SJCRH30 (cell line): Measurements from ENCODE around the gene PDZD7. TPM values are rescaled to one million over a fixed set of nuclear protein-coding genes. Genes with fewer than 3 reads are reported as not detected.
A peak's percentile ranks its signal among the peaks of the same experiment; 100 is the strongest.

Source experiments
- DNase-seq, 2 experiments: peaks; one replicate each; pipeline ENCODE4 v3.0.0-alpha.2; 2015 to 2020
- H3K27ac ChIP-seq: fragments of 250-450 bp; sonication (Bioruptor Pico); 2 replicates; pipeline ENCODE4 v1.5.1; 2020; ENCODE audit warnings: mild to moderate bottlenecking, moderate library complexity
- H3K27me3 ChIP-seq: fragments of 250-450 bp; sonication (Bioruptor Pico); 2 replicates; pipeline ENCODE4 v1.5.1; 2020; ENCODE audit warnings: mild to moderate bottlenecking, moderate library complexity
- H3K36me3 ChIP-seq: fragments of 250-450 bp; sonication (Bioruptor Pico); 2 replicates; pipeline ENCODE4 v1.5.1; 2020; ENCODE audit warnings: mild to moderate bottlenecking, moderate library complexity
- H3K4me1 ChIP-seq: fragments of 250-450 bp; sonication (Bioruptor Pico); 2 replicates; pipeline ENCODE4 v1.5.1; 2020; ENCODE audit warnings: mild to moderate bottlenecking, moderate library complexity
- H3K4me3 ChIP-seq: fragments of 250-450 bp; sonication (Bioruptor Pico); 2 replicates; pipeline ENCODE4 v1.5.1; 2020; ENCODE audit warnings: mild to moderate bottlenecking, moderate library complexity
- H3K9me3 ChIP-seq: fragments of 250-450 bp; sonication (Bioruptor Pico); replicated peaks from 2 replicates; pipeline ENCODE4 v1.5.1; 2020; ENCODE audit warnings: mild to moderate bottlenecking, moderate library complexity
- total RNA-seq: library from RNA; depleted of rRNA; stranded (reverse); fragments of >200 nt; shearing (Covaris generic); gene quantifications from 2 replicates; pipeline ENCODE4 v1.2.3, GENCODE V29; 2014

PDZD7 gene
- total RNA-seq, 1 experiment from 2014 or later, result 0.89 TPM

DNA sequence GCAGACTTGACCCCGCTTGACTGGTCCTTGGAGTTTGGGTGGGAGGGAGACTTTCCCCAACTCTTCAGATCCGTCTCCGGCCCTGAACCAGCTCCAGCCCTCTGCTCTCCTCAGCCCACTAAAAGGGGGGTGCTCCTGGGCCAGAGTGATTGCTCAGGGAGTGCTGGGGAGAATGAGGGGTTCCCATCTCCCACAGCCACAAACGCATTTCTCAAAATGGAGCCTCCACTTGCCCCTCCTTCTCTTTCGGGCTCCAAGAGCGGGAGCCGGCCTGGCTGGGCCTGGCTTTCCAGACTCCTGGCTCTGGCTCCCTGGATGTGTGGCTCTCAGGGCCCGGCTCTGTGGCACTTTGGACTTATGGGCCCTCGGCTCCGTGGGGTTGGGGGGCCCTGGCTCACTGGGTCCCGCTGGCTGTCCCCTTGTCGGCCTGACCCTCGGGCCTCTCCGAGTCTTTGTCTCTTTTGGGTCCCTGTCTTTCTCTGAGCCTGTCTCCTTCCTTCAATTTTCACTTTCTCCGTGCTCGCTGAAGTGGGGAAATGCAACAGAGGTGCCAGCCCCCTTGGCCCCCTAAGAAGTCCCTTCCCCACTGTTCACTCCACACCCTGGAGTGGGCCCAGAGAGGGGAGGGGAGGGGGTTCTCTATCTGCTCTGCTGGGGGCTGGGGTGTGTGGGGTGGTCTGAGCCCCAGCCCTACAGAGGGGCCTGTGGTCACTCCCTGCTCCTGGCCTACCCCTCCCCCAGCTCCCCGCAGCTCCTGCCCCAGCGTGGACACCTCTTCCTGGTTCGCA, 30.6 kb downstream of the PDZD7 start:
- peak; percentile 52 to 70 for DNase-seq
- Histone ChIP-seq H3K27me3 (no peaks in the 10 kb centered on the region), H3K9me3 (no peaks in the 10 kb centered on the region), H3K4me3 (peak overlapping the region; percentile 83), H3K36me3 (peaks cover 31% of the 10 kb centered on the region), H3K4me1 (peaks cover 26% of the 10 kb centered on the region), H3K27ac (peak overlapping the region; percentile 99)

DNA sequence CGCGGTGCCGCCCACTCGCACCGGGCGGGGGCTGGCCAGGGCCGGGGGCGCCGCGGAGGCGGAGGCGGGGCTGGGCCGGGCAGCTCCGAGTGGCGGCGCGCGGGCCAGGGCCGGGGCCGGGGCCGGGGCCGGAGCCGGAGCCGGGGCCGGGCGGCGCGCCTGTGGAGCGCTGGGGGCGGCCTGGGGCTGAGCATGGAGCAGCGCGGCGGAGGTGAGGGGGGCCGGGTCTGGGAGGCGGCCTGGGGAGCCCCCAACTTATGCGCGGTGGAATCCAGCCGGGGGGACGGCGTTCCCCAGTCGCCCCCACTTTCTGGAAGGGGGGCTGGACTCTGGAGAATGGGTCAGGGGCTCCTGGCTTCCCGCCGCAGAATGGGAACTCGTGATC, 31.2 kb downstream of the PDZD7 start, which contains the start of gene LZTS2:
Gene LZTS2, plus strand, starts transcription at position 67 of the 385 bp plus-strand sequence. CDS start 2,731 bp downstream, outside the sequence.
- Histone ChIP-seq H3K4me3 (peak within 1 kb of the TSS; percentile 83), H3K36me3 (peaks cover 25% of the 10 kb centered on the region), H3K27me3 (no peaks in the 10 kb centered on the region), H3K4me1 (peaks cover 21% of the 10 kb centered on the region), H3K9me3 (no peaks in the 10 kb centered on the region), H3K27ac (peak within 1 kb of the TSS; percentile 99)
- DNase-seq, result no peak

GRCh38 chr10:100998991-100999741, 31.8 kb downstream of the PDZD7 start:
- peak; percentile 90 for DNase-seq
- H3K27ac ChIP-seq, result peak overlapping the region; percentile 99
- peaks cover 24% of the 10 kb centered on the region for H3K36me3 ChIP-seq
- H3K4me3 ChIP-seq, result peak overlapping the region; percentile 83
- no peaks in the 10 kb centered on the region for H3K9me3 ChIP-seq
- H3K27me3 ChIP-seq, result no peaks in the 10 kb centered on the region
- H3K4me1 ChIP-seq, result peaks cover 18% of the 10 kb centered on the region

- Histone ChIP-seq H3K27ac (peak overlapping the region; percentile 99), H3K27me3 (no peaks in the 10 kb centered on the region), H3K36me3 (peaks cover 23% of the 10 kb centered on the region), H3K4me1 (peaks cover 18% of the 10 kb centered on the region), H3K4me3 (peak overlapping the region; percentile 83), H3K9me3 (no peaks in the 10 kb centered on the region)
- no peak for DNase-seq
Measured at GRCh38 chr10:100998183-100998990, 32.5 kb downstream of the PDZD7 start.

- Histone ChIP-seq H3K36me3 (peaks cover 18% of the 10 kb centered on the region), H3K4me3 (peak overlapping the region; percentile 83), H3K27ac (peak overlapping the region; percentile 99), H3K9me3 (no peaks in the 10 kb centered on the region), H3K4me1 (peaks cover 18% of the 10 kb centered on the region), H3K27me3 (no peaks in the 10 kb centered on the region)
- peak; percentile 100 for DNase-seq
Measured at GRCh38 chr10:100997360-100998182, 33.4 kb downstream of the PDZD7 start.

DNA sequence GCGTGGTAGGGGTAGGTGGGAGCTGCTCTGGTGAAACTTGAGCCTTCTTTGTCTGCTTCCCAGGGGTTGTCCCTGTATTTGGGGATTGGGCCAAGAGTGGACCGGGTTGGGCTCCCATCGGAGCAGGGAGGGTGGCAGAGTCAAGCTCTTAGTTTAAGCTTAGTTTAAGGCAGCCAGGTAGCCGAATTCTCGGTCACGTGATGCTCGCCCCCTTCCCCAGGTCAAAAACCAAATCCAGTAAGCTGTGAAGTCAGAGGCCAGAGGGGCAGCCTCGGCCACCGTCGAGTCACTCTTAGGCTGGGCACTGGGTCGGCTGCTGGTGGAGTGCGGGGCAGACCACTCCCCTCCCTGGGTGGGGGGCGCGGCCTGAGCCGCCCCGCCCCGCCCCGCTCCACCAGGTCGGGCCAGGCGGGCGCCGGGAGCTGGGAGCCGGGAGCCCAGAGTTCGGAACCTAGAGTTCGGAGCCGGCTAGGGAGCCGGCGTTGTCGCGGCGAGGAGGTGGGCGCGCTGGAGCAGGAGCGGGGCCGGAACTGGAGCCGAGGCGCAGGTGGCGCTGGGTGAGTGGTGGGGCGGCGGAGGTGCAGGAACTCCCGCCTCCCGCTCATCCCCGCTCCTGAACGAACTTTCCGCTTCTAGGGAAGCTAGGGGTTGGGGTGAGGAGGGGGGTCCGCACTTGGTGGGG, 34.1 kb downstream of the PDZD7 start:
- Histone ChIP-seq H3K4me1 (peaks cover 14% of the 10 kb centered on the region), H3K27ac (peak overlapping the region; percentile 99), H3K9me3 (no peaks in the 10 kb centered on the region), H3K27me3 (no peaks in the 10 kb centered on the region), H3K36me3 (peaks cover 17% of the 10 kb centered on the region), H3K4me3 (peak overlapping the region; percentile 83)
- peak; percentile 56 to 69 for DNase-seq

GRCh38 chr10:100995181-100995580, 35.7 kb downstream of the PDZD7 start:
- peaks cover 5% of the 10 kb centered on the region; the same call in 1 of the 2 replicates for H3K4me1 ChIP-seq
- H3K27ac ChIP-seq, result no peak overlapping the region
- H3K27me3 ChIP-seq, result no peaks in the 10 kb centered on the region
- peaks cover 29% of the 10 kb centered on the region for H3K36me3 ChIP-seq
- no peaks in the 10 kb centered on the region for H3K9me3 ChIP-seq
- no peak overlapping the region for H3K4me3 ChIP-seq
- no peak for DNase-seq

DNA sequence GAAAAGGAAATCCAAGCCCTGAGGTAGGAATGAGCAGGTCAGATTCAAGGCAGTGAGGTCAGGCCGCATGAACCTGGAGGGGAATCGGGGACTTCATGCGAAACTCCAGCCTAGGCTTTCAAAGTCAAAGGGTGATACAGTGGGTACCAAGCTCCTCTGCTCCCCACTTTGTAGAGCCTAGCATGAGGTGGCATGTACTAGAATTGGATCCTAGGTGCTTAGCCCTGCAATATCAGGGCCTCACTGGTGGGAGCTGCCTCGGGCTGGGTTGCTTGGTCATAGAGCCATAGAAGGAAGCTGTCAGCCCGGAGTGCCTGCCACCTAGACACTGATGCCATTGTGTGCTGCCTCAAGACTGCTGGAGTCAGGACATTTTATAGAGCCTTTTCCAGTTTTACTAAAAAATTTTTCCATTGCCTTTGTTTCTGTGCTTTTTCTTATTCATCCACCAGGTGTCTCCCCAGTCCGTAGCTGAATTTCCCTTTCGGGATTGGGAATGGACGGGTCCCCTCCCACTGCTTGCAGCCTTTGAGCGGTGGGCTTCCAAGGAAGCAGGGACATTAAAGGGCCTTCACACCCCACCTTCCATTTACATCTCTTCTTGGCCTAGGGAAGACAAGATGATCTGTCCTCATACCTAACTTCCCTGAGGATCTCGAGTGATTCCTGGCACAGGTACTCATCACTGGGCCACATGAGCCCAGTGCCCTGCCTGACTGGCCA, 36.8 kb downstream of the PDZD7 start:
- H3K4me3 ChIP-seq, result no peak overlapping the region
- peaks cover 40% of the 10 kb centered on the region for H3K36me3 ChIP-seq
- no peaks in the 10 kb centered on the region for H3K9me3 ChIP-seq
- peak in 1 of 2 experiments; percentile 75 for DNase-seq
- H3K27ac ChIP-seq, result no peak overlapping the region
- H3K27me3 ChIP-seq, result no peaks in the 10 kb centered on the region
- H3K4me1 ChIP-seq, result peaks cover 5% of the 10 kb centered on the region; the same call in 1 of the 2 replicates

DNA sequence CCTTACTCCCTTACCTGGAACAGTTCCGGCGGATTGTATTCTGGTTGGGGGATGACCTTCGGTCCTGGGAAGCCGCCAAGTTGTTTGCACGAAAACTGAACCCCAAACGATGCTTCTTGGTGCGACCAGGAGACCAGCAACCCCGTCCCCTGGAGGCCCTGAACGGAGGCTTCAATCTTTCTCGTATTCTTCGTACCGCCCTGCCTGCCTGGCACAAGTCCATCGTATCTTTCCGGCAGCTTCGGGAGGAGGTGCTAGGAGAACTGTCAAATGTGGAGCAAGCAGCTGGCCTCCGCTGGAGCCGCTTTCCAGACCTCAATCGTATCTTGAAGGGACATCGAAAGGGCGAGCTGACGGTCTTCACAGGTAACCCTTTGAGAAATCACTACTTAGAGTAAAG, 41.8 kb downstream of the PDZD7 start:
- no peaks in the 10 kb centered on the region for H3K27me3 ChIP-seq
- no peak for DNase-seq
- H3K36me3 ChIP-seq, result peaks cover 41% of the 10 kb centered on the region
- no peaks in the 10 kb centered on the region for H3K9me3 ChIP-seq
- no peak overlapping the region for H3K27ac ChIP-seq
- peaks cover 12% of the 10 kb centered on the region for H3K4me1 ChIP-seq
- H3K4me3 ChIP-seq, result no peak overlapping the region

- no peak for DNase-seq
- H3K4me3 ChIP-seq, result peak overlapping the region; percentile 86
- H3K4me1 ChIP-seq, result peaks cover 12% of the 10 kb centered on the region
- no peaks in the 10 kb centered on the region for H3K9me3 ChIP-seq
- no peaks in the 10 kb centered on the region for H3K27me3 ChIP-seq
- peaks cover 32% of the 10 kb centered on the region for H3K36me3 ChIP-seq
- H3K27ac ChIP-seq, result no peak overlapping the region
Measured at GRCh38 chr10:100988166-100988565, 42.8 kb downstream of the PDZD7 start.

DNA sequence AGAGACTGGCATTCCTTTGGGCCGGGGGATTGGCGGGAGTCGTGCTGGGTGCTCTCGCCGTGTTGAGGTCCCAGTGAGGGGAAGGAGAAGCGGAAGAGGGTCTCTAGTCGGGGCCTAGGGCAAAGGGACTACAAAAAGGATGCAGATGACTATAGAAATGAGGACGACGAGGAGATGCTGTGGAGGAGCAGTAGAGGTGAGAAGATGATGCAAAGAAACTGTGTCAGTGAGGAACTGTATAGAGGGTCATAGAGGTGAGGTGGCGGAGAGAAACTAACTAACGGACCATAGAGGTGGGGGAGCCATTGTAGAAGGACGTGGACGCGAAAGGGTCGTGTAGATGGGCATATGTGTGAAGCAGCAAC, 43.3 kb downstream of the PDZD7 start:
- H3K27ac ChIP-seq, result peak overlapping the region; percentile 54

GRCh38 chr10:100986952-100987684, 43.8 kb downstream of the PDZD7 start, which contains the start of the genes MRPL43 and TWNK:
TSS of gene MRPL43 (minus strand) at chr10:100987497. CDS start at chr10:100987443, 54 bp downstream.
TSS of gene TWNK (plus strand) at chr10:100987543. CDS start at chr10:100988211, 668 bp downstream.
- DNase-seq, result peak; percentile 90 to 92
- peak within 1 kb of the TSS; percentile 86 for H3K4me3 ChIP-seq
- H3K27ac ChIP-seq, result peak within 1 kb of the TSS; percentile 54
- H3K36me3 ChIP-seq, result peaks cover 33% of the 10 kb centered on the region
- no peaks in the 10 kb centered on the region for H3K27me3 ChIP-seq
- no peaks in the 10 kb centered on the region for H3K9me3 ChIP-seq
- peaks cover 12% of the 10 kb centered on the region for H3K4me1 ChIP-seq

More for the DNA sequence above, 43.3 kb downstream of the PDZD7 start:
- H3K9me3 ChIP-seq, result no peaks in the 10 kb centered on the region
- H3K4me1 ChIP-seq, result peaks cover 12% of the 10 kb centered on the region
- peak overlapping the region; percentile 86 for H3K4me3 ChIP-seq
- H3K36me3 ChIP-seq, result peaks cover 32% of the 10 kb centered on the region
- no peak for DNase-seq
- H3K27me3 ChIP-seq, result no peaks in the 10 kb centered on the region
